SW480 (cell line): ENCODE results near the gene TAS1R1.
"Not testable (repeated sequence)": the region's sequence is repeated elsewhere in the genome, so short reads cannot be mapped to it uniquely, and the experiment has no call there.

ENCODE experiments used
- DNase-seq: peaks from one replicate; pipeline ENCODE4 v3.0.0-alpha.2; 2016; ENCODE audit warnings: low spot score

Gene TAS1R1

DNA sequence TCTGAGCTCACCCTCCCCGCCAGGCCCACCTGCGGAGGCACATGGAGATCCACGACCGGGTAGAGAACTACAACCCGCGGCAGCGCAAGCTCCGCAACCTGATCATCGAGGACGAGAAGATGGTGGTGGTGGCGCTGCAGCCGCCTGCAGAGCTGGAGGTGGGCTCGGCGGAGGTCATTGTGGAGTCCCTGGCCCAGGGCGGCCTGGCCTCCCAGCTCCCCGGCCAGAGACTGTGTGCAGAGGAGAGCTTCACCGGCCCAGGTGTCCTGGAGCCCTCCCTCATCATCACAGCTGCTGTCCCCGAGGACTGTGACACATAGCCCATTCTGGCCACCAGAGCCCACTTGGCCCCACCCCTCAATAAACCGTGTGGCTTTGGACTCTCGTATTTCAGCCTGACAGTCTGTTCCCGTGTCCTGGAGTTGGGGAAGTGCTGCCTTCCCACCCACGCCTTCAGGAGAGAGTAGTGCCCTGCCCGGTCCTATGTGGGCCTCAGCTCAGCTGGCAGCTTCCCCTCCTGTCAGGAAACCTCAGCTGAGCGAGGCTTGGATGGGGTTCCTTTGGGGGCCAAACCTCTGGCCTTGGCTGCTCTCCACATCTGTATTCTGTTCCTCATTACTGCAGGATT lies 33.9 kb downstream of the TAS1R1 start:
- DNase-seq, result peak; percentile 22

DNA sequence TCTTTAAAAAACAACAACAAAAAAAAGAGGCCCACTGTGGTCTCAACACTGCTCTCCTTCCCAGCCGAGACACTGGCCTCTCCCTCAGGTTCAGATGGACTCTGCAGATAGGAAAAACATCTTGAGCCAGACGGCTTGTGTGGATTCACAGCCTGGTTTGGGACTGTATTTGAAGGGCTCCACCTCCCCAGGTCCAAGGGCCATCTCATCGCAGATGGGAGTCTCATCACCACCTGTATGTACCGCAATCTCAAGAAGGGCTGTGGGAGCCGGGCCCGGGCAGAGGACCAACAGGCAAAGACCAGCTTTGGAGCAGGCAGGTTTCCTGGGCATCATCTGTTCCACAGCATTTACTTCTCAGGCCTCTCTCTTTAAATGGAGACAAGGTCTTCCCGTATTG lies 34.9 kb downstream of the TAS1R1 start:
- no peak for DNase-seq

DNA sequence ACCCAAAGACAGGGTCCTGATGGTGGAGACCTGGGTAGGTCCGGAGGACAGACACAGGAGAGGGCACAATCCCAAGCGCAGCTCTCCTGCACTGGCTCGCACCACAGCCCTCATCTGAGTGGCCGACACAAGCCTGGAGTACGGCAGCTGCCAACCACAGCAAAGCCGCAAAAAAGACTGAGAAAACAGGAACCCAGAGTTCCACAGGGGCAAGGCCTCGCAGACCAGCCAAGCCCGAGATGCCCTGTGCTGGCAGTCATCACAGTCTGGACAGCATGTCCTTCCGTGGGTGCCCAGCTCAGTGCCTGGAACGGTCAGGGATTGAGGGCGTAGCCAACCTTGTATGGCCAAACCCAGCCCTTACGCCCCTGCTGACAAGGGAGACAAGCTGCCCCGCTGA lies 36.1 kb downstream of the TAS1R1 start:
- DNase-seq, result no peak

DNA sequence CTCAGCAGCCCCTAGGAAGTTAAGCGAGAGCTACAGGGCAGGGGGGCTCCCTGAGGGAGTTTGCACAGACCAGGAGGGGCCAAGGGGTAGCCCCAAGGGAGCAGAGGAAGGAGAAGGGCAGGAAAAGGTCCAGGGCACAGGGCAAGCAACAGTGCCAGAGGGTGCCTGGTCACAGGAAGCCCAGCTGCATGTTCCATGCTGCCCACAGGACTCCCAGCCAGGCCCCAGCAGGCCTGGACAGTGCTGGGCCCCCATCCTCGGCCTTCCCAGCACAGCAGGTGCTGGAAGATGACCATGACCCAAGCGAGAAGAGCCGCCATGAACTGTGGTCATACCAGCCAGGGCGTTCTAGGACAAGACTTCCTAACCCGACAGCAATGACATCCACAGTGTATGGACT lies 36.5 kb downstream of the TAS1R1 start:
- no peak for DNase-seq

DNA sequence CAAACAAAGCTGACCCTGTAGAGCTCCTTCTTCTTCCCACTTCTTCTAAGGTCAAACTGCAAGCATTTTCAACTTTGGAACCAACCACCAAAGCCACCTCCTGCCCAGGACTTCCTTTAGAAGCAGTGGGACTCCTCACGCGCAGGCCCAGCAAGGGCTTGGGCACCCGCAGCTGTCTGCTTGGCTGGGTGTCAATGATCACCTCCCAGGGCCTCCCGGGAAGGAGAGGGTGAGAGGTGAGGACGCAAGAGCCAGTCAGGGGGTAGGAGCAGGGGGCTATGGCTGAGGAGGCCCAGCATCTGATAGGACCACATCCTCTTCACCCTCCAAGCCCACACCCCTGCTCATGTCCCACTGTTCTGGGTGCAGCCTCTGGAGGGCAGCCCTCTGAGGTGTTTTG lies 37.3 kb downstream of the TAS1R1 start:
- no peak for DNase-seq

DNA sequence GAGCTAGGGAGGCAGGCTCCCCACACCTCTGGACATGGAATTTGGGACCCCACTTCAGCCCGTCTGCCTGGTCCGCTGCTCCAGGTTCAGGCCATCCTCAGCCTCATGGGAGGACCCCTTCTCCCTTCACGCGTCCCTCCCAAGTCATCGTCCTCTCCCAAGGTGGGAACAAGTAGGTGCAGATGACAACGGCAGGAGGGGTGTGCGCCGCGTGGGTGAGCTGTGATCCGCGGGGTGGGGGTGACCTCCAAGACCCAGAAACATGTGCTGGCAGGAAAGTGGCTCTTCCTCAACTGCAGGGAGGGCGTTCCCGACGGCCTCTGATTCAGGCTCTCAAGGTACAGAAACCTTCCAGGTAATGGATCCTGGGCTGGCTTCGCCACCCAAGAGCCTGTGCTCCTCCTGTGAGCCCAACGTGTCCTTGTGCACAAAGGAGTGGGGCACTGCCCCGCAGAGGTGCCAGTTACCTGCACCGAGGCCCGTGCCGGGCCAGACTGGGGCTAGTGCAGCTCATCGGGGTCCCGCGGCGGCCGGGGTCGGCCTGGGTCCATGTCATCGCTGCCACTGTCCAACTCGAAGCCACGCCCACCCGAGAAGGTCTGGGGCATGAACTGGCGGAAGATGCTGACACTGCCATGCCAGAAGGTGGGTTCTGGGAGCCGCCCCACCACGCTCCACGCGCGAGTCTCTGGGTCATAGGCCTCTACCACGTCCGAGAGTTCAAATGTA lies 37.9 kb downstream of the TAS1R1 start:
- DNase-seq, result no peak

DNA sequence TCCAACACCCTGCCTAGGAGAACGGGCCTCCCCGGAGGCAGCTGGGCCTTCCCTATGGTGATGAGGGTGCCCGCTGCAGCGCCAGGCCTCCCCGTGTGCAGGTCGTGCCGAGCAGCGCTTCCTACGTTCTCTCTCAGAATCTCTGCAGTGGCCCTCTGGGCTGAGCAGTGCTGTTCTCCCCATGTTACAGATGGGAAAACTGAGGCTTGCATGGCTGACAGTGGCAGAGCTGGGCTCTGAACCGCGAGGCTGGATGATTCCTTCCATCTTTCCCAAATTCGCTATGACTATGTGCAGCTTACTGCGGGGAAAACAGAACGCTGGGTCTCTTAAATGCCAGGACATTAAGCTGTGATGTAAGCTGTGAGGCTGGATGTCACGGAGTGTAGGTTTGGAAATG lies 38.7 kb downstream of the TAS1R1 start:
- DNase-seq, result no peak

DNA sequence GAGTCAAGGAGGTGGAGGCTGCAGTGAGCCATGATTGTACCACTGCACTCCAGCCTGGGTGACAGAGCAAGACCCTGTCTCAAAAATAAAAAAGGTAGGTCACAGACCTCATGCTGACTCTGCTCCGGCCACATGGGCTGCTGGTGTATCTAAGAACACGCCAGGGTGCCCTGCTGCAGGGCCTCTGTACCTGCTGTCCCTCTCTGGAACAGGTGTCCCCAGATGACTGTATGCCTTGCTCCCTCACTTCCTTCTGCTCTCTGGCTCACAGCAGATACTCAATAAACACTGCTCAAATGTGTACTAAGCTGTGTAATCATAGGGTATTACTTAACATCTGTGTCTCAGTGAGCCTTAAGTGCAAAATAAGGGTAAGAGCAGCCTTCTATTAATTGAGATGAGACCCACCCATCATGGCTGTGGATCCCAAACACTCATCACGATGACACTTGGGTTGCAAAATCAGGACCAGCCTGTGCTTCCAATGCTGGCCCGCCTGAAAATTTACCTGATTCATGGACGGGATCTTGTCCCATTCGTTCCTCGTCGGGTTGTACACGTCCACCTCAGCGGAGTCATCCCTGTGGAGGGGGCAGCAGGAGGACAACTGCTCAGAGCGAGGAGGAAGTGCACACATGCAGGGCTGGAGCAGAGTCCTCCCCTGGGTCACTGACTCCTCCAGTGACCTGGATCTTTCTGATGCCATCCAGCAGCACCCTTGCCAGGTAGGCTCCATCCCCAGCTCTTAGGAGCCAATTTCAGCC lies 40.1 kb downstream of the TAS1R1 start:
- no peak for DNase-seq

DNA sequence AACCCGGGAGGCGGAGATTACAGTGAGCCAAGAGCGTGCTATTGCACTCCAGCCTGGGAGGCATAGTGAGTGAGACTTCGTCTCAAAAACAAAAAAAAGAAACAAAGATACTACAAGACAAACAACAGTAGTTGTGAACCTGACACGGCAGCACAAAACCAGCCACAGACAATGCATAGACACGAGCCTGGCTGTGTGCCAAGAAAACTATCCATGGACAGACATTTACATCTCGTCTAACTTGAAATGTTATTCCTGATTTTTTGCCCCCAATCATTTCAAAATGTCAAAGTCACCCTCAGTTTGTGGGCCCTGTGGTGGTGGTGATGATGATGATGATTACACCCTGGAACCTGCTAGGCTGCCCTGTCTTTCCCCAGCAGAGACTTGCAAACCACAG lies 41.2 kb downstream of the TAS1R1 start:
- no peak for DNase-seq

DNA sequence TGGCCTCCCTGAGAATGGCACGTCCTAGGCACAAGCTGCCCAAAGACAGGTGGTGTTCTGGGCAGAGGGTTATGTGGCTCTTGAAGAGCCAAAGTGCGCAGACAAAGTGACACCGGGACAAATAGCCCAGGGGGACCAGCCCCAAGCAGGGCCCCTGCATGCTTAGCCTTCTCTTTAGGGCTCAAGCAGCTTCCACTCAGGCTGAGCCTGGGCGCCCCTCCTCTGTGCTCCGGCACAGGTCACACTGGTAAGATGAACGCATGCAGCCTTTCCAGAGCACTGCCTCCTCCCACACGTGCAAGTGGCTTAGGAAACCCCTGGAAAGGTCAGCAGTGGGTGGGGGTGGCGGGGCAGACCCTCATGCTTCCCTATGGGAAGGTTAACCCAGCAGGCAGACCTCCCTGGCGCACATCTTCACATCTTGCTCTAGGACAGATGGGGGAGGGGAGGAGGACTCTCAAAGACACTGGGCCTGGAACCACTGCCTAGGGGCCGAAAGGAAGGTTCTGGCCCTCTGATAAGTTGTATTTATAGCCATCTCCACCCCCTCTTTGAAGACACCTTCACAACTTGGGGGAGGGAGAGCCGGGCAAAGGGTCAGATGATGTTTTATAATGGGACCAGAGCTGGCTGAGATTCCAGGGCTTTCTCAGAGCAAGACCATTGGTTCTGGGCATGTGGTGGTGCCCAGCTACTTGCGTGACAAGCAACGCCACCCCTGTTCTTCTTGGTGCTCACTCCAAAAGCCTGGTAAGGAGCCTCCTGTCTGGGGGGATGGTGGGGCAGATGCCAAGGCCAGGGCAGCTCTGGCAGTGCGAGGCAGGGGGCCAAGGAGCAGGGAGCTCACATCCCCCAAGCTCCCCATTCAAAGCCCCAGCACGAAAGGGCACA lies 42.0 kb downstream of the TAS1R1 start:
- no peak for DNase-seq

DNA sequence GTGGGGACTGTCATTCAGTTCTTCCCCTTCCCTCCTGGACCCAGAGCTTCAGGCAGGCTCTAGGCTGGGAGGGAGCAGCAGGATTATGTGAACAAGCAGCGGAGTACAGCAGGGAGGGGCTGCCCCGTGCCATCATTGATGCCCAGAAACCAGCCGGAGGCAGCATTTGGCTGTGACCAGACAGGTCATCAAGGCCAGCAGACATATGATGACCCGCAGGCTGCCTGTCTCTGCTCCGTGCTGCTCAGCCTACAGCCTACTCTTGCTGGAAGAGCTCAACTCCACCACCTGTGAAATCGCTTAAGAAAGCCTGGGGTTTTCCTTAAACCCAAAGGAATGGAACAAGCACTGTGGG lies 42.6 kb downstream of the TAS1R1 start:
- no peak for DNase-seq

DNA sequence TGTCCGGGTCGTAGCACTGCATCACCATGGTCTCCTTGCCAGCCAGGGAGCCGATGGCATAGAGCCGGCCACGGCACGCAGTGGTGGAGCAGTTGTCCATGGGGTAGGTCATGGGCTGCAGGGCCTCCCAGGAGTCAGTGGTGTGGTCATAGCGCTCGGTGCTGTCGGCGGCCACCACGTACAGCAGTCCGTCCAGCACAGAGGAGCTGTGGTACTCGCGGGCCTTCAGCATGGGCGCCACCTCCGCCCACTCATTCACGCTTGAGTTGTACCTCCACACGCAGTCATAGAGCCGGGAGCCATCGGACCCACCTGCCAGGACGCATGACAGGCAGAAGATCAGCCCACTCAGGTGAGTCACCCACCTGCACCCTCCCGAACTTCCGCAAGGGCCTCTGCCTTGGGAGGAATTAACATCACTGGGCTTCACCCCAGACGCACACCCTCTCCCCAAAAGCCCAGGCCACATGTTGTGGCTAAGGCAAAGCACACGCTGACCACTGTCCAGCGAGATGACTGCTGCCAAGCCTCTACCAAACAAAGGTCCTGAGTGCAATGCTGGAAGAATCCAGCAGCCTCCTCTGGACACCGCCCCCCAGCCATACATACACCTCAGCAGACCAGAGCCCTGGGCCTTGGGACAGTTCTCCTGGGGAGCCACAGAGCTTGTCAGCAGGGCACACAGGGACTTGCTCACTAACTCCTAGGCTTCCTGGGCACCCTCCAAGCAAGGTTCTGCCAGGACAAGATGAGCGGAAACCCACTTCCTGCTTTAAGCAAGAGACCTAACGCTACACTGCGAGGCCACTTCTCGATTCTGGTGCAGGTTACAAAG lies 44.3 kb downstream of the TAS1R1 start:
- DNase-seq, result peak; percentile 85

DNA sequence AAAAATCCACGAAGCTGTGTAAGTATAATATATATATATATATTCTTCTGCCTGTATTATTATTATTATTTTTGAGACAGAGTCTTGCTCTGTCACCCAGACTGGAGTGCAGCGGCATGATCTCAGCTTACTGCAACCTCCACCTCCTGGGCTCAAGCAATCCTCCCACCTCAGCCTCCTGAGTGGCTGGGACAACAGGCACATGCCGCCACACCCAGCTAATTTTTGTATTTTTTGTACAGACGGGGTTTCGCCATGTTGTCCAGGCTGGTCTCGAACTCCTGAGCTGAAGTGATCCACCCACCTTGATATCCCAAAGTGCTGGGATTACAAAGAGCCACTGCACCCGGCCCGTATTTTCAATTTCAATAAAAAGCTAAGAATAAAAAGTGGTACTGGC lies 44.9 kb downstream of the TAS1R1 start:
- DNase-seq, result not testable (repeated sequence)

DNA sequence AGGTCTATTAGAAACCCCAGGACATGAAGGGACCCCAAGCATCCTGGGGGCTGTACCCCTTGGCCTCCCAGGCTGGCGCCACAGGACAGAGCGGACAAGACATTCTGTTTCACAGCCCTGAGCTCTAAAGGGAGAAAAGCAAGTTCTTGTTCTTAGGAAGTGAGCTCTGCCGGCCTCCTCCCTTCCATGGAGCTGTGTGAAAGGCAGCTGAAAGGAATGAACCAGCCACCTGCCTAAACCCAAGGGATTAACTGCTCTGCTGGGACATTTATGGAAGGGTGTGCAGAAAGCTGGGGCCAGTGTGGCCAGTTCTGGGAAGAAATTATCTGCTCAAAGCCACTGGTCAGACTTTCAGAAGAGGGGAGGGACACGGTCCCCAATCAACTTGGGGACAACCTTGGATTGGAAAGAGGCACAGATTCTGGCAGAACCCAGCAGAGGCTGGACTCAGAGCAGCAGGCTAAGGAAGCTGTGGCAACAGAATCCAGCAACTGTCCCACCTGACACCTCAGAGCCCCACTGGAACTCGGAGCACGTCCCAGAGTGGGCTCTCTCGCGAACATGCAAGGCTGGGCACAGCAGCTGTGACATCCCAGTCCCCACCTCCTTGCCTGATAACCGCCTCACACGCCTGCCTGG lies 45.4 kb downstream of the TAS1R1 start:
- DNase-seq, result no peak

DNA sequence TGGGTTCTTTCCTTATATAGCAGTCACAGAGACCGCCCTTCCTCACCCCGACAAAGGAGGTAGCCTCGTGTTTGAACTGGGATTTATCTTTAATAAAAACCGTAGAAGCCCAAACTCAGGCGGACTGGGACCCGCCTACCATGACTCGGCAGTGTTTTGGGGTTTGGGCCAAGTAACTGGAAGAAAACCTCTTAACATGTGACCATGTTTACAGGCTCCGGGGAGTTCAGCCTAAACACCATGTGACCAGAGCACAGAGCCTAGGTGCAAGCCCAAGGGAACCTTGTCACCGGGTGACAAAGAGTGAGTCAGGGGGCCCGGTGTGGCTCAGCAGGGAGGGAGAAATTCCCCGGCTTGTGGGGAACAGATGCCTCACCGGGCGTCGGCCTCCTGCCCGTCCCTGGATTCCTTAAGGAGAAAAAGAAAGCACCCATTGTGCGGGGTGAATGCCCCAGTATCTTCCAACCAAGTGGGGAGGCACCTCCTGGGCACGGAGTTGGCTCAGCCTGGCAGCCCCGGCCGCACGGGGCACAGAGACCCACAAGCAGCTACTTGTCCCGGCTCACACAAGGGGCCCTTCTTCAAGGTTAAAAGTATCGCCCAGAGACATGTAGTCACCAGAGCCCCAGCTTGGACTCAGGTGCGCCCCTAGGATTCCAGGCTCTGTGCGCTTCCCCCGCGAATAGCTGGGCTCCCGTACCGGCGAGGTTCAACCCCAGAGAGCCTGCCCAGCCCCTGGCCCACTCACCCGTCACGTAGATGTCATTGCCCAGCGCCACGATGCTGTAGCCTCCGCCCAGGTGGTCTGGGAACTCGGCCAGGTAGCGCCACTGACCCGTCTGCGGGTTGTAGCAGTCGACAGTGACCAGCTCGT lies 46.2 kb downstream of the TAS1R1 start:
- DNase-seq, result peak; percentile 79

DNA sequence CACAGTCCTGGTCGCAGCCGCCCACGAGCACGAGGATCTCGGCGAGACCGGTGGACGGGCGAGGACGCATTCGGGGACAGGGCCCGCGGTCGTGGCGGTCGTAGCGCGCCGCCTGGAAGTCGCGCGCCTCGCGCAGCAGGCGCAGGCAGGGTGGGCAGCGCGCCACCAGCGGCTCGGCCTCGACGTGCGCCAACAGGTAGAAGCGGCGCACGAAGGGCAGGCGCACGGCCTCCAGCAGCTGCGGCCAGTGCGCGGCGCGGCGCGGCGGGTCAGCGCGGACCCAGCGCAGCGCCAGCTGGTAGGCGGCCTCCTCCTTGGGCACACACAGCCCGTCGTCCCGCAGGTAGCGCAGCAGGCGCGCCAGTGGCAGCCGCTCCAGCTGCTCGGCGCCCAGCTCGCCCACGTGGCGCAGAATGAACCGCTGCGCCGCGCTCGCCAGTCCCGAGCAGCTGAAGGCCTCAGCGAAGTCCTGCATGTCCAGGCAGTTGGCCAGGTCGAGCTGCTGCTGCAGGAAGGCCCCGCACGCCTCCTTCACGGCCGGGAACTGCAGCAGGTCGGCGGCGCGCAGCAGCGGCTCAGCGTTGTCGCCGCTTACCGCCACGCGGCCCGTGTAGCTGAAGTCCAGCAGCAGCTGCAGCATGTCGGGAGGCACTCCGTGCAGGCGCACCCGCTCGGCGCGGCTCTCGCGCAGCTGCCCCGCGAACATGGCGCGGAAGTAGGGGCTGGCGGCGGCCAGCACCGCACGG lies 47.0 kb downstream of the TAS1R1 start:
- peak; percentile 56 for DNase-seq

DNA sequence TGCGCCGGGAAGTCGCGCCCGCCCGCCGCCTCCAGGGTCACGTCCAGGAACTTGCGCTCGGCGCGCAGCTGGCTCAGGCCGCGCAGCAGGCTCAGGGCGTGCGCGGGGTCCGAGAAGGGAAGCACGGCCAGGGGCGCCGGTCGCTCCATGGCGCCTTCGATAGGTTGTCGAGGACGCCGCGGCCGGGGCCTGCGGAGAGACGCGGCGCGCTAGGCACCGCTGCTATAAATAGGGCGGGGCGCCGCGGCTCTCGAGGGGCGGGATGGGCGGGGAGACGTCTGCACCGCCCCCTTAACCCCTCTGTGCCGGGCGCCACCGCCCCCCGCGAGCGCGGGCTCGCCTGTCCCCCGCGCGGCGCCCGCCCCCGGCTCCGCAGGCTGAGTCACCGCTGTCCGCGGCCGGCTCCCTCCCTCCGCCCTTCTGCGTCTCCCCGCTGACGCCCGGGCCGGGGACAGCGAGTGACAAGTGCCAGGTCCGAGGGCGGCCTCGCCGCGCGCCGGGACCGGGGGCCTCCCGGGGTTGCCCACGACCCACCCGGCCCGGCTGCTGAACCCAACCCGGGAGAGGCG lies 47.6 kb downstream of the TAS1R1 start, which contains the start of gene KLHL21:
KLHL21 (minus strand) TSS at position 201 of the 569 bp plus-strand sequence; CDS start at position 149, 52 bp downstream.
- peak; percentile 93 for DNase-seq

DNA sequence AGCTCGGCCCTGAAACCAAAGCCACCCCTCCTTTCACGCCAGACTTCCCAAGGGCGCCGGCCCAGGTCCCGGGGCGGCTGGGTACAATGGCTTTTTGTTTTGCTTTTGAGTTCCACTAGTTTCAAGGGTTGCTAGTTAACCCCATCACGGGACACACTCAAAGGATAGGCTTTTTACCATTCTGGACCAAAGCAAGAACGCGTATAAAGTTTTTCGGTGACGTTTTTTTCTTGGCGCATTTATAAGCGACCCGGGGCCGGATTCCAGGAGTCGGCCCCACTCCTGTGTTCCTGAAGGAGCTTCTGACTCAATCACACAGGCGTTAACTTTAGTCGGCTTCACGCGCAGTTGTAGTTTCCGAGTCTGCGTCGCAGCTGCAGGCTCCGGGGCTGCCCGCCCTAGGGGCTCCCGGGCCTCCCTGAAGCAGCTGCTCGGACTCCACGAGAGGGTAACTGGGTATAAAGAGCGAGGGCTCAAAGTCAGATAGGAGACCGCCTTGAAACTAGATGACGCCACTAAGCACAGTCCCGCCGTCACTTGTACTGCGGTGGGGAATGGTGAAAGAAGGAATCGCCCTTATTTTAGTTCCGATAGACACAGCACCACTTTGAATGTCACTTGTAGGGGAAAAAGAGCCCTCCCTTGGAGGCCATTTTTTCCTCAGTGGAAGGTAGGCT lies 48.3 kb downstream of the TAS1R1 start:
- peak; percentile 84 for DNase-seq
